Skin epidermis (tissue), 12 donors: ENCODE data around the gene DIP2C.
"Not testable (repeated sequence)": the region's sequence is repeated elsewhere in the genome, so short reads cannot be mapped to it uniquely, and the experiment has no call there.

Experiments used
- H3K27ac ChIP-seq, 21 experiments: fragments of 200-600 bp; sonication (generic) in 11 of 21; one replicate each; pipeline ENCODE4 v1.5.0; 2020; ENCODE audit warnings: mild to moderate bottlenecking in 3 of 21, inconsistent platforms in 2 of 21, moderate library complexity in 2 of 21
- H3K4me3 ChIP-seq, 7 experiments: fragments of 200-600 bp; sonication (generic) in 2 of 7; one replicate each; pipeline ENCODE4 v1.5.0; 2020; ENCODE audit warnings: inconsistent platforms in 2 of 7, mild to moderate bottlenecking in 2 of 7, moderate library complexity in 1 of 7

DIP2C gene

DNA sequence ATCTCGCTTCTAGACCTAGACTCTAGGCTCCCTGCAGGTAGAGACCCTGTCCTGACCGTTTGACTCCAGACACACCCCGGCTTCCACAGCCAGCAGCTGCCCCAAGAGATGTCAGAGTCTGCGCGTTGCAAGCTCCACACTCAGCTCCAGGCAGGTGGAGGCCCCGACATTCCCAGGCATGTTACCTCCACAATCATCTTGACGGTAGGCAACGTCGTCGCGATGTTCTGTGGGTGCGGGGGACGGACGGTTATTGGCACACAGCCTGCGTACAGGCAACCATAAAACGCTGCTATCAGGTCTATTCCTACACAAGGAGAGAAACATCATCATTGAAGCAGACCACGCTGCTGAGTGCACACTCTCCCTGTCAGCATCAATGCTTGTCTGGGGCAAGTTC lies 341.0 kb downstream of the DIP2C start:
- Histone ChIP-seq H3K27ac (no peak overlapping the region), H3K4me3 (no peak overlapping the region)

DNA sequence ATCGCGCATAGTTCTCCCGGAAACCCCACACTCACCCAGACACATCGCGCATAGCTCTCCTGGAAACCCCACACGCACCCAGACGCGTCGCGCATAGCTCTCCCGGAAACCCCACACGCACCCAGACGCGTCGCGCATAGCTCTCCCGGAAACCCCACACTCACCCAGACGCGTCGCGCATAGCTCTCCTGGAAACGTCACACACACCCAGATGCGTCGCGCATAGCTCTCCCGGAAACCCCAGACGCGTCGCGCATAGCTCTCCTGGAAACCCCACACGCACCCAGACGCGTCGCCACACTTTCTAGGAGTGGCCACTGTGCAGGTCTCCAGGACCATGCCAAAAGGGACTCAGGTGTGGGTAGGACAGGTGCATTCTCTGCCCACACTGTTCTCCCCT lies 341.7 kb downstream of the DIP2C start:
- H3K4me3 ChIP-seq, H3K27ac ChIP-seq: not testable (repeated sequence)

GRCh38 chr10:347190-347589 lies 342.3 kb downstream of the DIP2C start:
- not testable (repeated sequence) for H3K27ac ChIP-seq, H3K4me3 ChIP-seq

- Histone ChIP-seq H3K27ac (no peak overlapping the region), H3K4me3 (no peak overlapping the region)
These were observed 344.8 kb downstream of the DIP2C start for GRCh38 chr10:344582-345200.

DNA sequence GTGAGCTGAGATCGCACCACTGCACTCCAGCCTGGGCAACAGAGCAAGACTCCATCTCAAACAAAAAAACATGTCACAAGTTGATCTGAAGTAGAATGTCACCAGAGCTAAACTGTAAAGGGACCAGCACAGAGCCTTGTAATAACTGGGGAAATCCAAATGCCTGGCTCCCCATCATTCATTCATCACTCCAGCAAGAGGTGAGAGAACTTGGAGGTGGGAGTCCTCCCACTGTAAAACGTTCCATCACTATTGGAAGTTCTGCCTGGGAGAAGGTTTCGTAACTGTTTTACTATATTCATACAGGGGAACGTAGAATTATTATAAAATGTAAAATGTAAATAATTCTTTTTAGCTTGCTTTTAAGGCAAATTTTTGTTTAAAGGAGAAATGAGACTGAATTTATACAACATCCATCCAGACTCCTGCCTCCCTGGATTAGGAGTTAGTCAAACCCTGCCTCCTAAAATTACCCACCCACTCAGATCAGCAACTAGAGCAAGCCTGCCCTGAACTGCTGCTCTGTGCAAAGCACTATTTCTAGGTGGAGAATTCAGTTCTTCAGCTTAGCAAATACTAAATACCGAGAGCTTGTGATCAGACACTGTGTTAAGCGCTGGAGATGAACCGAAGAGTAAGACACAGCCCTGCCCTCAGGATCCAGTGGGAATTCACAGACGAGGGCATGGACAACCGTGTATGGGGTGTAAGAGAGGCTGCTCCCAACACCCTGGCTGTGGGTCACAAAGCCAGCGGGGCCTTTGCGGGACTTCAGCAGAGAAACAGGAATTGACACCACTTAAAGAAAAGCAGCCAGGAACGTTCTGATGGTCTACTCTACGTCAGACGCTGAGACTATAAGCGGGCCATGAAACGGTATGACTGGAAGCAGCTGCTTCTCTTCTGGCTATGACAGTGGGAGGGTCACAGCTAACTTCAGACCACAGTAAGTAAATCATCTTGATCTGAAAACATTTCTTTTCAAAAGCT lies 345.9 kb downstream of the DIP2C start:
- H3K27ac ChIP-seq: no peak overlapping the region
- H3K4me3 ChIP-seq: no peak overlapping the region

DNA sequence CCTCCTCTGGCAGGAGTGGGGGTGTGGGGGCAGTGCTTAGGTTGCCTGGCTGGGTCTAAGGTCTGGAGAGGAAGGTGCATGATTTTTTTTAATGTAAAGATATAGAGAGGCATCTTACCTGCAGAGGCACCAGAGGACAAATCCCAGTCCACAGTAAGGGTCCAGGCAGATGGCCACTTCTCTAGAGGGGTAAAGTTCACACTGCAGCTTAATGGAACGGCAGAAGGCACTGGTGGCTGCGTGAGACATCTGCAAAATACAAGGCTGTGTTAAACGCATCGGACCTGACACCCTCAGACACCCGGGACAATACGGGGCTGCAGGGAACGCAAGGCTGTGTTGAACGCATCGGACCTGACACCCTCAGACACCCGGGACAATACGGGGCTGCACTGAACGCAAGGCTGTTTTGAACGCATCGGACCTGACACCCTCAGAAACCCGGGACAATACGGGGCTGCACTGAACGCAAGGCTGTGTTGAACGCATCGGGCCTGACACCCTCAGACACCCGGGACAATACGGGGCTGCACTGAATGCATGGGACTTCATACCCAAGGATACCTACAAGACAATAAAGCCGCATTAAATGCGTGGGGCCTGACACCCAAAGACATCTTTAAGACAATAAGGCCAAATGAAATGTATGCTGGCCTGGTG lies 348.3 kb downstream of the DIP2C start:
- Histone ChIP-seq H3K4me3 (no peak overlapping the region), H3K27ac (no peak overlapping the region)

DNA sequence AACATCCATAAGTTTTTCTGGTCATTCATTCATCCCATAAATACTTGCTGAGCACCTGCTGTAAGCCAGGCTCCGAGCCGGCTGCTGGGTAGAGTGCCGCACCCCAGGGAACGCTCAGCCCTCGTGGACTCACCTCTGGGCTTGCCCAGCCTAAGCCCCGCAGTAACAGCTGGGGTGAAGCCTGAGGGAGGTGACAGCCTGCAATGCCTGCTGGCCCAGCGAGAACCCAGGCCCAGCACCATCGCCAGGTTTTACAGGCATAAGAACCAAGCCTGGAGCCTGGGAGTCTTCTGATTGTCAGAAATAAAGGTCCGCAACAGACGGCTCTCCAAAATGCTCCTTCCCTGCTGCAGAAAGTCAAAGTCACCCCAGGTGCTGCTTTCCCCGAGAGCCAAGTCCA lies 348.8 kb downstream of the DIP2C start:
- Histone ChIP-seq H3K27ac (no peak overlapping the region), H3K4me3 (no peak overlapping the region)

- peak overlapping the region in 1 of 7 experiments; percentile 2 for H3K4me3 ChIP-seq
- peak overlapping the region in 5 of 21 experiments; percentile 1 to 59 (median 36) for H3K27ac ChIP-seq
These were observed 350.5 kb downstream of the DIP2C start for GRCh38 chr10:339038-339391.

GRCh38 chr10:338171-339037 lies 351.1 kb downstream of the DIP2C start:
- Histone ChIP-seq H3K27ac (peak overlapping the region in 5 of 21 experiments; percentile 1 to 59 (median 36)), H3K4me3 (peak overlapping the region in 1 of 7 experiments; percentile 2)

GRCh38 chr10:336247-336646 lies 353.2 kb downstream of the DIP2C start:
- no peak overlapping the region for H3K4me3 ChIP-seq
- no peak overlapping the region for H3K27ac ChIP-seq

- no peak overlapping the region for H3K27ac ChIP-seq
- no peak overlapping the region for H3K4me3 ChIP-seq
These were observed 354.2 kb downstream of the DIP2C start for GRCh38 chr10:335151-335800.

DNA sequence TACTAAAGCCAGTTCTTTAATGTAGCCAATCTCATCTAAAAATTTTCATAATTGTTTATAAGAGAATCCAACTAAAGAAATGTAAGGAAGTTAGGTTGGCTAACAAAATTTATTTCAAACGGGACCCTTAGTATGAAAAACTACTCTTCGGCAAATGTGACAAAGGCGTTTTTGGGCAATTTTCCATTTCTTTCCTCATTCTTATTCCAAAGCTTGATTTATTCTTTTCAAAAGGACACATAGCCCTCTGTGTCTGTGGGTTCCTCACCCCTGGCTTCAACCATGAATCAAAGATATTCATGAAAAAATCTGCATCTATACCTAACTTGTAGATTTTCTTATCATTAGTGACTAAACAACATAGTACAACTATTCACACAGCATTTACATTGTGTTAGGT lies 358.3 kb downstream of the DIP2C start:
- H3K27ac ChIP-seq: no peak overlapping the region

GRCh38 chr10:329361-330099 lies 359.9 kb downstream of the DIP2C start:
- H3K4me3 ChIP-seq: no peak overlapping the region
- H3K27ac ChIP-seq: peak overlapping the region in 12 of 21 experiments; percentile 4 to 66 (median 42)

More for the DNA sequence above, 358.3 kb downstream of the DIP2C start:
- H3K4me3 ChIP-seq: no peak overlapping the region

DNA sequence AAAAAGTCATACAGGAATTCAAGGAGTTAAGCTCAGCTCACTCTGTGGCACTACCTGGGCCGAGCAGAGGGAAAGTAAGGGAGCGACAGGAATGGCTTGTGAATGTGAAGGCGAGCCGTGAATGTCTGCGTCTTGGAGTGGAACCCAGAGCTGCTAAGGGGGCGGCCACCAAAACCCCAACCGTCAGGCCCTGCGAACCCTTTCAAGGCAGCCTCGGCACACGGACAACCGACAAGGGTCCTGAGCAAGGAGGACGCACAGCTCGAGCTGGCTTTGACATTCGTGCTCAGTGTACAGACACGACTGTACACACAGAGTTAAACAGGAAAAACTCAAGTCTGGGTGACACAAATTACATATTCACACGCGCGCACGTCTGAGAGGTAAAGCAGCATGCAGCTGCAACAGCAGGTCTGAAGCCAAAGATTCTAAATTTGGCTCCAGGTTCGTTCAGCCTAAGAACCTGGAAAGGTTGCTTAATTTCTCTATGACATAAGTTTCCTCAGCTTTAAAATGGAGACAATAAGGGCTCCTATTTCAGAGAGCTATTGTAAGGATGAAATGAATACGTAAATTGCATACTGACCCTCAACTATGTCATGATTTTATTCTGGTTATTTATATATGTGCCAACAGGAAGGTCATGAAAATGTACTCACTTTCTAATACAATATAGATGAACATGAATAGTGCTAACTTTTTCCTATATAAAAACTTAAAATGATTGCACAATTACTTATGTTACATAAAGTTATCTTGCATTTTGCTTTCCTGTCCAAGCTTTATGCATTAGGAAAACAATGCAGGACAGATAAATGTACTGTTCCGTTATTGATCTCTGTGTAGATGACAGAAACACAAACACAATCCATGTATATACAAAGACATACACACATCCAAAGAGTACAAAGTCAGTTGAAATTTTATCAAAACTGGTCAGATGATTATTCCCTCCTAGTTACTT lies 361.3 kb downstream of the DIP2C start:
- no peak overlapping the region for H3K27ac ChIP-seq
- H3K4me3 ChIP-seq: no peak overlapping the region

- Histone ChIP-seq H3K27ac (no peak overlapping the region), H3K4me3 (no peak overlapping the region)
These were observed 362.4 kb downstream of the DIP2C start for GRCh38 chr10:326894-327635.

DNA sequence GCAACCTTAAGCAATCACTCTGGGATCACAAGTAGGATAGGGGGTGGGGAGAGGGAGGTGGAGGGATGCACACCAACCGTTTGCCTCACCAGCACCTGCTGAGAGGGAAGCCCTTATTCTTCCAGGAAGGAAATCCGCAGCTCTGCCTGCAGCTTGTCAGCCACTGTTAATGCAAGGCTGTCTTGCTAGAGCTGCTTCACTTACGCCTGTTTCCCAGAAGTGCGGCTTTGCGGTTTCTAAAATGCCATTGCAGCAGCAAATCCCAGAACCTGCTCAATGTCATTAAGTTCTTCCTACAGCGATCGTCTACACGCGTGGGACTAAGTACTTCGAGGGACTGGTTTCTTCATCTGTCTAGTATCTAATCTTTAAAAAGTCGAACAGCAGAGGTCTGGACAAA lies 363.1 kb downstream of the DIP2C start:
- Histone ChIP-seq H3K4me3 (no peak overlapping the region), H3K27ac (no peak overlapping the region)

DNA sequence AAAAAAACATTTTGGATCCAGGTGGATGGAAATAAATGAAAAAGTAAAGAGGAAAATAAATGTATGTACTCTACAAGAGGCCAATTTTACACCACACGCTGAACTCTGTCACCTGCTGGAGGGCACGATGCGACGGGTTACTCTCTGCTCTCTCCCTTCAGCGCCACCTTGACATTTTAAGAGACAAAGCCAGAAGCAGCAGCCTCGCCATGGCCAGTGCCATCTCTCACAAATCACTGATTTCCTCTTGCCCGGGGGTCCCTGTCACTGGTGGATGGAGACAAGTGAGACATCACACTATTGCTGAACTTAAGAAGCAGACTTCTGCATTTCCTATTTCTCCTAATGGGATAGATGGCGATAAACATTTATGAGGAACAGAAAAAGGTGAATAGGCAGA lies 364.2 kb downstream of the DIP2C start:
- H3K27ac ChIP-seq: no peak overlapping the region
- no peak overlapping the region for H3K4me3 ChIP-seq
